Smooth muscle cell (in vitro differentiated cells): ENCODE measurements around the gene BACH2. TPM values are rescaled to one million over a fixed set of nuclear protein-coding genes. Genes with fewer than 3 reads are reported as not detected.

Source experiments
- DNase-seq: peaks from one replicate; lab custom pipeline; 2025; ENCODE audit not compliant: unreplicated experiment; lab: John Stamatoyannopoulos, UW
- H2AFZ ChIP-seq: fragments of 200-600 bp; sonication (generic); 2 replicates; pipeline ENCODE4 v1.6.0; 2016; ENCODE audit warnings: antibody characterized with exemption, low read depth, mild to moderate bottlenecking
- H3F3A ChIP-seq: fragments of 200-600 bp; sonication (generic); 2 replicates; pipeline ENCODE4 v1.6.0; 2017; ENCODE audit warnings: antibody characterized with exemption, low read depth
- H3K27ac ChIP-seq: fragments of 200-600 bp; sonication (generic); 2 replicates; pipeline ENCODE4 v1.5.1; 2016; ENCODE audit warnings: low read depth, mild to moderate bottlenecking
- H3K27me3 ChIP-seq: fragments of 200-600 bp; sonication (generic); 2 replicates; pipeline ENCODE4 v1.6.1; 2016; ENCODE audit warnings: low read depth, mild to moderate bottlenecking
- H3K36me3 ChIP-seq: fragments of 200-600 bp; sonication (generic); 2 replicates; pipeline ENCODE4 v1.5.1; 2016; ENCODE audit warnings: low read depth
- H3K4me1 ChIP-seq: fragments of 200-600 bp; sonication (generic); 2 replicates; pipeline ENCODE4 v1.5.1; 2016; ENCODE audit warnings: low read depth
- H3K4me2 ChIP-seq: fragments of 200-600 bp; sonication (generic); 2 replicates; pipeline ENCODE4 v1.6.0; 2016; ENCODE audit warnings: mild to moderate bottlenecking
- H3K4me3 ChIP-seq: fragments of 200-600 bp; sonication (generic); 2 replicates; pipeline ENCODE4 v1.5.1; 2016; ENCODE audit warnings: mild to moderate bottlenecking
- H3K79me2 ChIP-seq: fragments of 200-600 bp; sonication (generic); 2 replicates; pipeline ENCODE4 v1.6.0; 2016; ENCODE audit warnings: low read depth, mild to moderate bottlenecking
- H3K9ac ChIP-seq: fragments of 200-600 bp; sonication (generic); 2 replicates; pipeline ENCODE4 v1.6.0; 2016; ENCODE audit warnings: low read depth
- H3K9me3 ChIP-seq: fragments of 200-600 bp; sonication (generic); replicated peaks from 2 replicates; pipeline ENCODE4 v1.5.1; 2016; ENCODE audit warnings: low read depth
- H4K20me1 ChIP-seq: fragments of 200-600 bp; sonication (generic); 2 replicates; pipeline ENCODE4 v1.6.0; 2016; ENCODE audit warnings: low read depth
- CTCF ChIP-seq: fragments of 200-600 bp; sonication (generic); IDR thresholded peaks from 2 replicates; pipeline ENCODE4 v1.5.1; 2017; ENCODE audit warnings: borderline replicate concordance, mild to moderate bottlenecking, antibody characterized with exemption; ENCODE audit not compliant: insufficient read depth, poor library complexity, severe bottlenecking
- WGBS: methylation state at CpG from one replicate; pipeline ENCODE4 v1.1.7; 2016; ENCODE audit warnings: low lambda C conversion rate; 5-methylcytosine and 5-hydroxymethylcytosine counted together
- polyA plus RNA-seq: library from polyadenylated mRNA; unstranded; fragments of >200 nt; fragmentation: Nextera tagmentation; extraction: Ambion mirVana; gene quantifications from 2 replicates; pipeline ENCODE4 v1.2.1, GENCODE V29; 2016
- total RNA-seq: library from RNA; depleted of rRNA; stranded (reverse); fragments of >200 nt; gene quantifications from 2 replicates; pipeline ENCODE4 v1.2.3, GENCODE V29; 2014

Gene BACH2
- total and polyA plus RNA-seq, 2 experiments from 2014 or later = 3.0 to 4.5 TPM

- H3F3A ChIP-seq = peaks cover 10% of the 10 kb centered on the region
- H3K4me1 ChIP-seq = peaks cover 14% of the 10 kb centered on the region
- no peak overlapping the region for H2AFZ ChIP-seq
- no peak for TF ChIP-seq CTCF
- no peaks in the 10 kb centered on the region for H3K9me3 ChIP-seq
- no peak overlapping the region for H3K4me2 ChIP-seq
- H3K4me3 ChIP-seq = no peak overlapping the region
- no peak overlapping the region for H3K27ac ChIP-seq
- no peak for DNase-seq
- no peaks in the 10 kb centered on the region for H3K27me3 ChIP-seq
- H3K36me3 ChIP-seq = no peaks in the 10 kb centered on the region
- 75% methylated on average over 1 of the region's 1 CpG for WGBS
- no peaks in the 10 kb centered on the region for H3K79me2 ChIP-seq
- H3K9ac ChIP-seq = no peak overlapping the region
- H4K20me1 ChIP-seq = no peaks in the 10 kb centered on the region
These were observed 64.8 kb downstream of the BACH2 start for GRCh38 chr6:90231798-90232197.

- no peaks in the 10 kb centered on the region for H3K36me3 ChIP-seq
- no peak overlapping the region for H3K4me2 ChIP-seq
- no peaks in the 10 kb centered on the region for H4K20me1 ChIP-seq
- no peak overlapping the region for H3K4me3 ChIP-seq
- peaks cover 19% of the 10 kb centered on the region for H3K4me1 ChIP-seq
- DNase-seq = no peak
- H3K27me3 ChIP-seq = no peaks in the 10 kb centered on the region
- no peak for TF ChIP-seq CTCF
- peaks cover 11% of the 10 kb centered on the region for H3F3A ChIP-seq
- no peak overlapping the region for H3K27ac ChIP-seq
- WGBS = 85% methylated on average over 2 of the region's 2 CpGs
- no peak overlapping the region for H2AFZ ChIP-seq
- no peak overlapping the region for H3K9ac ChIP-seq
- H3K79me2 ChIP-seq = no peaks in the 10 kb centered on the region
- H3K9me3 ChIP-seq = no peaks in the 10 kb centered on the region
These were observed 65.3 kb downstream of the BACH2 start for GRCh38 chr6:90231308-90231707.

DNA sequence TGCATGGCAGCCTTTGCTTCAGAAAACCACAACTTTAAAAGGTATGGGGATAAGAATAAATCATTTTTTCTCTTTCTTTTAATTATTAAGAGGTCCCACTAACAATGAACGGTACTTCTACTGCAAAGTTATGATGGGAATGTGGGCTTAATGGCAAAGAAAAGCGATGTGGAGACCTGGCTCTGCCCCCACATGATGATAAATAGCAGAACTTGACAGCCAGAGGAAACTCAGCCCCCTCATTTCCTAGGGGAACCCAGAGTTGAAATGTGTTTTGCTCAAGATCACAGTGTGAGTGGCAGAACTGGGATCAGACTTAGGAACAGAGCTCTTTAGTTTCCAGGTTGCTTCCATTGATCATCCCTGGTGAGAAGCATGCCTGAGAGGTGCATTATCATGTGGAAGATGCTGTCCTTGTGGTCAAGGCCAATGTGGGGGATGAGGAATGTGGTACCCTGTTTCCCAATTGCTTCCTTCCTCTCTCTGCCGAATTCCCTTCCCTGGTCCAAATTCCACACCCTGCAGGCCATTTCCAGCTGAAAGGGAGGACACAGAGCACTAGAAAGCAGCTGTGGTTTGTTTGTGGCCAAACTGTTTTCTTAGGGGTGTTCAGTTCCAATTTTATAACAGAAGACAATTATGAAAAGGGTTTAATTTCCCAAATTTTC is 66.0 kb downstream of the BACH2 start:
- no peak for TF ChIP-seq CTCF
- H3K27me3 ChIP-seq = no peaks in the 10 kb centered on the region
- WGBS = 38% methylated on average over 3 of the region's 3 CpGs

More for the DNA sequence above, 66.0 kb downstream of the BACH2 start:
- H3K4me3 ChIP-seq = no peak overlapping the region
- H3K4me1 ChIP-seq = peaks cover 21% of the 10 kb centered on the region
- peaks cover 11% of the 10 kb centered on the region for H3F3A ChIP-seq
- no peak overlapping the region for H3K27ac ChIP-seq
- DNase-seq = no peak
- no peak overlapping the region for H3K9ac ChIP-seq
- H3K9me3 ChIP-seq = no peaks in the 10 kb centered on the region
- H3K79me2 ChIP-seq = no peaks in the 10 kb centered on the region
- H3K36me3 ChIP-seq = no peaks in the 10 kb centered on the region
- no peak overlapping the region for H3K4me2 ChIP-seq
- H2AFZ ChIP-seq = no peak overlapping the region
- H4K20me1 ChIP-seq = no peaks in the 10 kb centered on the region
